Activated T-cell treated with anti-CD3 and anti-CD28 coated beads, Interleukin-2, amount 50 U/mL, for 72 hours (primary cell): Measurements from ENCODE around the gene FAH. TPM values are rescaled to one million over a fixed set of nuclear protein-coding genes. Genes with fewer than 3 reads are reported as not detected.
A peak's percentile ranks its signal among the peaks of the same experiment; 100 is the strongest.

Source experiments
- ATAC-seq, 2 donors: fragments of 150-1000 bp; cut with Tn5 transposase; replicated peaks in 1 of 2; 2 replicates each; pipeline ENCODE4 v1.10.0; 2021; ENCODE audit warnings: moderate library complexity in 2 of 2, mild to moderate bottlenecking in 1 of 2
- DNase-seq, 2 donors: peaks; one replicate each; pipeline ENCODE4 v3.0.0; 2021 to 2022; ENCODE audit warnings: mixed read lengths in 1 of 2
- H3K27ac Mint-ChIP-seq: one replicate; pipeline ENCODE4 v1.8.0; 2022; ENCODE audit warnings: mild to moderate bottlenecking, moderate library complexity, mixed read lengths
- H3K27me3 Mint-ChIP-seq: one replicate; pipeline ENCODE4 v1.8.0; 2022; ENCODE audit warnings: low read depth, mixed read lengths
- H3K36me3 Mint-ChIP-seq, 2 donors: one replicate each; pipeline ENCODE4 v1.8.0; 2022; ENCODE audit warnings: mixed read lengths in 2 of 2, mild to moderate bottlenecking in 1 of 2; ENCODE audit not compliant: insufficient read depth in 2 of 2
- H3K4me1 Mint-ChIP-seq: one replicate; pipeline ENCODE4 v1.8.0; 2022; ENCODE audit warnings: low read depth, mixed read lengths
- H3K4me3 Mint-ChIP-seq, 2 donors: one replicate each; pipeline ENCODE4 v1.8.0; 2022; ENCODE audit warnings: mild to moderate bottlenecking in 2 of 2, mixed read lengths in 2 of 2, moderate library complexity in 2 of 2
- H3K9me3 Mint-ChIP-seq, 2 donors: one replicate each; pipeline ENCODE4 v1.8.0; 2022; ENCODE audit warnings: mixed read lengths in 2 of 2
- total RNA-seq, 2 donors: library from RNA; stranded (reverse); gene quantifications; one replicate each; pipeline ENCODE4 v1.2.3, GENCODE V29; 2022

Gene FAH
- total RNA-seq, 2 donors from 2014 or later = 66.3 to 74.3 TPM

DNA sequence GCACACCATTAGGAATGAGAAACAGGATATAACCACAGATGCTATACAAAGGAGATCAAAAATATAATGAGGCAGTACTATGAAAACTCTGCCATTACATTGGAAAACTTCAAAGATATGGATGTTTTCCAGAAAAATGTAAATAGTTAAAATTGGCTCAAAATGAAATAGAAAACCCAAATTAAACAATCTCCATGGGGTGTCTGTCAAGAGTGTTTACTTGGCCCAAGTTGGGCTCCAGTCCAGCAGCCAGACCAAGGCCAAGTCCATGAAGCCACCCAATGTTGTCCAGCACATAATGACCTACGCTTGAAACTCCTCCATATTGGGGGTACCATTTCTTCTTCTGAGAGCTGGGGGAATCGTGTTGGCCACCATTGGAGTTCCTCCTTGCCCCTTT is 62.1 kb downstream of the FAH start:
- no peak for DNase-seq
- no peak for ATAC-seq
- Mint-ChIP-seq H3K36me3 (no peaks in the 10 kb centered on the region), H3K9me3 (no peaks in the 10 kb centered on the region), H3K27ac (no peak overlapping the region), H3K4me1 (no peaks in the 10 kb centered on the region), H3K27me3 (peaks cover 17% of the 10 kb centered on the region), H3K4me3 (no peak overlapping the region)

DNA sequence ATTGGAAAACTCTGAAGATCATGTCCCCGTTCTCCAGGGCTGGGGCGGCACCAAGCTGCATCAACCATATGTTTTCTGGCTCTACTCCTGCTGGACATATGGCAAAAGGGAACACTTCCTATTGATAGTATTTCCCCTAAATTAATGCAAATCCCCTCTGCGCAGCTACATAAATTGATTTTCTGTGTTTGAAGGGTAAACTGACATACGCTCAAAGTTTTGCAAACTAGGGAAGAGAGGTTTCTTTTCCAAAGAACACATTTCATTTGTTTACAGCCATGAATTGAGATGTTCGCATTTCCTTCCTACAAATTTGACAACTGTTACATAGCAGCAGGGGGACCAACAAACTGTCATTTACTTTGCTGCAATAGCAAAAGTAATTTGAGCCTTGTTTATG is 63.3 kb downstream of the FAH start:
- no peaks in the 10 kb centered on the region for H3K4me1 Mint-ChIP-seq
- peaks cover 17% of the 10 kb centered on the region for H3K27me3 Mint-ChIP-seq
- H3K36me3 Mint-ChIP-seq = no peaks in the 10 kb centered on the region
- H3K9me3 Mint-ChIP-seq = no peaks in the 10 kb centered on the region
- H3K27ac Mint-ChIP-seq = no peak overlapping the region
- H3K4me3 Mint-ChIP-seq = no peak overlapping the region
- DNase-seq = no peak
- ATAC-seq = no peak

DNA sequence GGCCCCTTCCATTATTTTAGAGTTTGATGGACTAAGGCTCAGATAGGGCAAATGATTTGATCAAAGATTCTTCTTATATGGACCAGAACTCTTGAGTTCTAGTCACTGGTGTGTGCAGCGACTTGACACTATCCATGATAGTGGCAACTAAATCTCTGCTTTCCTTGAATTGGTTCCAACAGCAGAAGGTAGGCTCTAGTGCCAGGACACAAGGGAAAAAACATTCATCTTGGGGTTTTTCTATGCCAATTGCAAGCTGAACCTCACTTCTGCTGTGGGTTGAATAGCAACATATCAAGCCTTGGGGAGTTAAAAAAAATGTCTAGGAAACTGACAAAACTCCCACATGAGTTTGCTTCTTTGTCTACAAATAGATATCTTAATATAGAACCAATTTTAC is 64.1 kb downstream of the FAH start:
- peaks cover 17% of the 10 kb centered on the region for H3K27me3 Mint-ChIP-seq
- ATAC-seq (no peak), DNase-seq (no peak)
- no peaks in the 10 kb centered on the region for H3K36me3 Mint-ChIP-seq
- no peaks in the 10 kb centered on the region for H3K4me1 Mint-ChIP-seq
- H3K4me3 Mint-ChIP-seq = no peak overlapping the region
- H3K9me3 Mint-ChIP-seq = no peaks in the 10 kb centered on the region
- no peak overlapping the region for H3K27ac Mint-ChIP-seq

DNA sequence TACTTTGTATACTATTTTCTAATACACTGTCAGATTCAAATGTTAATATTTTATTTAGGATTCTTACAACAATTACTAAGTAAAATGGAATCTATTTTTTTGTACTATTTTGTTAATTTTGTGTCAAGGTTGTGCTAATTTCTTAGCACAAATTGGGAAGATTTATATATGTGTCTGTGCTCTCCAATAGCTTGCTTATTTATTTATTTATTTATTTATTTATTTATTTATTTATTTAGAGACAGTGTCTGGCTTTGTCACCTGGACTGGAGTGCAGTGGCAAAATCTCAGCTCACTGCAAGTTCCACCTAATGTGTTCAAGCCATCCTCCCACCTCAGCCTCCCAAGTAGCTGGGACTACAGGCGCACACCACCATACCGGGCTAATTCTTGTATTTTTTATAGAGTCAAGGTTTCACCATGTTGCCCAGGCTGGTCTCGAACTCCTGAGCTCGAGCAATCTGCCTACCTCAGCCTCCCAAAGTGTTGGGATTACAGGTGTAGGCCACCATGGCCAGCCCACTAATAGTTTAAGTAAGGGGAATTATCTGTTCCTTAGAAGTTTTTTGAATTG is 64.6 kb downstream of the FAH start:
- no peaks in the 10 kb centered on the region for H3K4me1 Mint-ChIP-seq
- H3K27ac Mint-ChIP-seq = no peak overlapping the region
- H3K4me3 Mint-ChIP-seq = no peak overlapping the region
- DNase-seq (no peak), ATAC-seq (no peak)
- no peaks in the 10 kb centered on the region for H3K9me3 Mint-ChIP-seq
- no peaks in the 10 kb centered on the region for H3K36me3 Mint-ChIP-seq
- peaks cover 15% of the 10 kb centered on the region for H3K27me3 Mint-ChIP-seq

DNA sequence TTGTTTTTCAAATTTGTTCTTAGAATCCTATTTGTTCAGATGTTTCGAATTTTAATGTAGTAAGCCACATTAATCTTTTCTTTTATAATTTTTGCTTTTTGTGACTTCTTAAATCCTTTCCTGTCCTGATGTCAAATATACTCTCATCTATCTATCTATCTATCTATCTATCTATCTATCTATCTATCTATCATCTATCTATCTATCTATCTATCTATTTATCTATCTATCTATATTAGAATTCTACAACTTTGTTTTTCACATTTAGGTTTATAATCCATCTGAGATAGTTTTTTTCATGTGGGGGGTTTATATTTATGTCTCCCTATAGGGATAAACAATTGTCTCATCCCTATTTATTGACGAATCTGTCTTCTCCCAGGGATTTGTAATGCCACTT is 67.2 kb downstream of the FAH start:
- Mint-ChIP-seq H3K4me1 (no peaks in the 10 kb centered on the region), H3K4me3 (no peak overlapping the region), H3K27me3 (peaks cover 12% of the 10 kb centered on the region), H3K27ac (no peak overlapping the region), H3K36me3 (no peaks in the 10 kb centered on the region), H3K9me3 (no peaks in the 10 kb centered on the region)
- DNase-seq = no peak
- no peak for ATAC-seq

DNA sequence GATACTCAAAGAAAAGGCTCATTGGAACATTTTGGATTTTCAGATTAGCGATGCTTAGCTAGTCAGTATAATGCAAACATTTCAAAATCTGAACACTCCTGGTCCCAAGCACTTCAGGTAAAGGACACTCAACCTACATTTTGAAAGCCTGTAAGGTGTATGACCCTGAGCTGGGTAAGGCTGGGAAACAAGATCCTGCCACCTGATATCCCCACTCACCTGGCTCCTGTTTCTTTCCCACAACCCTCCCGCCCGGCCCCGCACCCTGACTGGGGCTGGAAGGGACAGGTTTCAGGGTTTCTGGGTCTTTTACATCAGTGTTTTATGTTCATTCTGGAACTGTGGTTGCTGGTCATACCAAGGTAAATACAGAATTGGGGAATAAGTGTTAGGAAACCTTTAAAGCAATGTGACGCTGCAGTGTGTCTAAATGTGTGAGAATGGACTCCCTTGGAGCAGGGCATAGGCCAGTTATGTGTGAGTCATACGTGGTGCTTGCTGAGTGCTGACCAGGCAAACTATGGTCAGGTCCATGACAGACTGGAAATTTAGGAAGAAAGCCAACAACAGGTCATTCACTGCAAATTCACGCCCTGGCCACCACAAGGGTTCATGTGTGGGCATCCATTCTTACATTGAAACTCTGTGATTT is 76.3 kb downstream of the FAH start:
- Mint-ChIP-seq H3K4me3 (no peak overlapping the region), H3K36me3 (no peaks in the 10 kb centered on the region), H3K9me3 (no peaks in the 10 kb centered on the region), H3K27ac (no peak overlapping the region), H3K4me1 (no peaks in the 10 kb centered on the region), H3K27me3 (peaks cover 55% of the 10 kb centered on the region)
- ATAC-seq (no peak), DNase-seq (no peak)

DNA sequence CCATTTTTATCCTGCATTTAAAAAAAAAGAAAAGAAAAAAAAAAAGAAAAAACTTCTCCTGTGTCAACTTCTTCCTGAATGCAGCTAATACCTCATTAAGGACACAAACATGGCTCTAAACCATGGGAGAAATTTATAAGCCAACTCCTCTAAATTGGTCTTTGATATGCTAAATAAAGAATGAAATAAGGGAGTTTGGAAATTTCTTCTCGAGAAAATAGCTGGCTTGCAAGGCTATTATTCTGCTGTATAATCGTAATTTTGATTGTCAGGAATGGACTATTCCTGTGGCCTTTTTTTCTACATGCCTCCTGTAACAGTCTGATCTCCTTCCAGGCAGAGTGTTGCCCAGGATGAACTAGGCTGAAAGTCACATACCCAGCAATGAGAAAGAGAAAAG is 78.6 kb downstream of the FAH start:
- ATAC-seq (no peak), DNase-seq (no peak)
- Mint-ChIP-seq H3K4me3 (no peak overlapping the region), H3K9me3 (no peaks in the 10 kb centered on the region), H3K36me3 (no peaks in the 10 kb centered on the region), H3K27me3 (peaks cover 55% of the 10 kb centered on the region), H3K4me1 (no peaks in the 10 kb centered on the region), H3K27ac (no peak overlapping the region)

DNA sequence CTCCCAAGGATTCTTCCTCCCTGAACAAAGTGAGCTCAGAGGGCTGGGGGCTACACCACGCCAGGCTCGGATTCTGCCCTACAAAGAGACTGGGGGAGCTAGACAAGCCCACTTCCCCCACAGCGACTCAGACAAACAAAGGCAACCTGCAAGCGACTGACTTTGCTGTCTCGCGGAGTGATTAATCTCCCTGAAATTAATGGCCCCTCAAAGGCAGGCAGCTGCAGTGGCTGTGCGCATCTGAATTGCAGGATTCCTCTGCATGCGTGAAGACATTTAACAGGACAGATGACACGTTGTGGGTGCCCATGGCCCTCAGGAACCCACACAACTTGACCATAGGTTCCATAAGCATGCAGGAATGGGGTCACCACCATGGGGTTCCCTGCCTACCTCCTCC is 80.8 kb downstream of the FAH start:
- H3K27me3 Mint-ChIP-seq = peaks cover 35% of the 10 kb centered on the region
- H3K9me3 Mint-ChIP-seq = no peaks in the 10 kb centered on the region
- H3K27ac Mint-ChIP-seq = no peak overlapping the region
- H3K4me1 Mint-ChIP-seq = no peaks in the 10 kb centered on the region
- DNase-seq = no peak
- no peak overlapping the region for H3K4me3 Mint-ChIP-seq
- no peak for ATAC-seq
- H3K36me3 Mint-ChIP-seq = no peaks in the 10 kb centered on the region

DNA sequence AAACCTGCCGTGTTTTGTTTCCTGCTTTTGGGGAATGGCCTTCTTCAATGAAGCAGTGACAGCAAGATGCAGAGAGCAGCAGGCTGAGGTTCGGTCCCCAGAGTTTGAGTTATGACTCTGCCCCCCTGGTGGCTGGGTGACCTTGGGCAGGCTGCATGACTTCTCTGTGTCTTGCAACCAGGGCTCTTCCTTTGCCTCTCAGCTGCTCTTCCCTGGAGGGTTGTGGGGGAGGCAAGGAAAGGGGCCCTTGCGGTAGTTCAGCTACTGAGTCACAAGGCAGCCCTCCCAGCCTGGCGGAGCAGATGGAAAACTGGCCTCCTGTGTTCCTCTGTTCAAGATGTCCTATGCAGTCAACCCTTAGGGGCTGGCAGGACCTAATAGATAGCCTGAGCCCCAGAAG is 82.1 kb downstream of the FAH start:
- DNase-seq = peak; percentile 32 to 45

More for the DNA sequence above, 82.1 kb downstream of the FAH start:
- Mint-ChIP-seq H3K27me3 (peaks cover 31% of the 10 kb centered on the region), H3K36me3 (no peaks in the 10 kb centered on the region), H3K9me3 (no peaks in the 10 kb centered on the region), H3K4me3 (no peak overlapping the region), H3K27ac (no peak overlapping the region), H3K4me1 (no peaks in the 10 kb centered on the region)
- ATAC-seq = no peak

Other genes starting within 250 kb of the FAH start
- gene BCL2A1, start 181.8 kb upstream of the FAH start, total RNA-seq = 10 to 100 TPM; 39.6 to 67.2 TPM
- gene ZFAND6, start 93.3 kb upstream of the FAH start, total RNA-seq = 10 to 100 TPM; 43.9 to 44.1 TPM
- not detected for gene CTXND1, start 99.2 kb downstream of the FAH start, total RNA-seq